PFSK-1 (cell line): ENCODE data around the gene RASSF7.

Experiments
- FOXP2 ChIP-seq: optimal IDR thresholded peaks from 2 replicates; pipeline ENCODE3; 2011; ENCODE audit warnings: borderline replicate concordance, control low read depth, inconsistent platforms; ENCODE audit not compliant: insufficient read depth; ENCODE audit errors: extremely low read length, extremely low read depth
- POLR2AphosphoS5 ChIP-seq: IDR thresholded peaks from 2 replicates; pipeline ENCODE4 v1.6.1; 2012; ENCODE audit warnings: low read depth, mild to moderate bottlenecking, control low read depth, low read length, moderate library complexity
- SIN3A ChIP-seq: IDR thresholded peaks from 2 replicates; pipeline ENCODE4 v1.6.1; 2012; ENCODE audit warnings: mild to moderate bottlenecking, low read length, moderate library complexity, borderline replicate concordance; ENCODE audit not compliant: insufficient read depth
- TAF1 ChIP-seq: IDR thresholded peaks from 2 replicates; pipeline ENCODE4 v1.6.1; 2012; ENCODE audit warnings: low read length, control low read depth, borderline replicate concordance; ENCODE audit not compliant: insufficient read depth
- TF ChIP-seq, protein P1 (sequence below), 2 experiments: IDR thresholded peaks; 2 replicates each; pipeline versions ENCODE4 v1.6.1 to v1.8.0; 2011 to 2012; ENCODE audit warnings: low read depth in 2 of 2, low read length in 2 of 2, control low read depth in 1 of 2, inconsistent platforms in 1 of 2, mild to moderate bottlenecking in 1 of 2, moderate library complexity in 1 of 2; ENCODE audit not compliant: insufficient read depth in 1 of 2

The RASSF7 gene

DNA sequence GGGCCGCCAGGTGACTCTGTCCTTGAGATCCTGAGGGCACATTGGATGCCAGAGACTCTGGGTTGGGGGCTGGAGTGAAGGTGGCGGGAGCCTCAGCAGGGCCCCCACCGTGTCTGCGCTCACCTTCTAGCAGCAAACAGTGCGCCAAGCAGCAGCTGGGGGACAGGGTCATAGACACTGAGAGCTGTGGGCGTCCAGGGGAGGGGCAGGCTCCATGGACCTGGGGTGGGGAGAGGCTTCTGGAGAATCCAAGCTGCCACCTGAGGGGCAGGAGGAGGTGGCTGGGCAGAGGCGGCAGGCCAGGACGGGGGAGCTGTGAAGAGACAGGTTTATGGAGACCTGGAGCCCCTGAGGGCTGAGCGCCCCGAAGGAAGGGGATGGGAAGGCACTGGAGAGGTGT, 23.5 kb downstream of the RASSF7 start:
- TF ChIP-seq, protein P1, sequence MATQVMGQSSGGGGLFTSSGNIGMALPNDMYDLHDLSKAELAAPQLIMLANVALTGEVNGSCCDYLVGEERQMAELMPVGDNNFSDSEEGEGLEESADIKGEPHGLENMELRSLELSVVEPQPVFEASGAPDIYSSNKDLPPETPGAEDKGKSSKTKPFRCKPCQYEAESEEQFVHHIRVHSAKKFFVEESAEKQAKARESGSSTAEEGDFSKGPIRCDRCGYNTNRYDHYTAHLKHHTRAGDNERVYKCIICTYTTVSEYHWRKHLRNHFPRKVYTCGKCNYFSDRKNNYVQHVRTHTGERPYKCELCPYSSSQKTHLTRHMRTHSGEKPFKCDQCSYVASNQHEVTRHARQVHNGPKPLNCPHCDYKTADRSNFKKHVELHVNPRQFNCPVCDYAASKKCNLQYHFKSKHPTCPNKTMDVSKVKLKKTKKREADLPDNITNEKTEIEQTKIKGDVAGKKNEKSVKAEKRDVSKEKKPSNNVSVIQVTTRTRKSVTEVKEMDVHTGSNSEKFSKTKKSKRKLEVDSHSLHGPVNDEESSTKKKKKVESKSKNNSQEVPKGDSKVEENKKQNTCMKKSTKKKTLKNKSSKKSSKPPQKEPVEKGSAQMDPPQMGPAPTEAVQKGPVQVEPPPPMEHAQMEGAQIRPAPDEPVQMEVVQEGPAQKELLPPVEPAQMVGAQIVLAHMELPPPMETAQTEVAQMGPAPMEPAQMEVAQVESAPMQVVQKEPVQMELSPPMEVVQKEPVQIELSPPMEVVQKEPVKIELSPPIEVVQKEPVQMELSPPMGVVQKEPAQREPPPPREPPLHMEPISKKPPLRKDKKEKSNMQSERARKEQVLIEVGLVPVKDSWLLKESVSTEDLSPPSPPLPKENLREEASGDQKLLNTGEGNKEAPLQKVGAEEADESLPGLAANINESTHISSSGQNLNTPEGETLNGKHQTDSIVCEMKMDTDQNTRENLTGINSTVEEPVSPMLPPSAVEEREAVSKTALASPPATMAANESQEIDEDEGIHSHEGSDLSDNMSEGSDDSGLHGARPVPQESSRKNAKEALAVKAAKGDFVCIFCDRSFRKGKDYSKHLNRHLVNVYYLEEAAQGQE (IDR thresholded peaks at IDR 0.05; ENCODE audit: insufficient read depth in 1 of 2, low read depth in 2 of 2, low read length in 2 of 2): no peak
- TF ChIP-seq SIN3A: no peak

DNA sequence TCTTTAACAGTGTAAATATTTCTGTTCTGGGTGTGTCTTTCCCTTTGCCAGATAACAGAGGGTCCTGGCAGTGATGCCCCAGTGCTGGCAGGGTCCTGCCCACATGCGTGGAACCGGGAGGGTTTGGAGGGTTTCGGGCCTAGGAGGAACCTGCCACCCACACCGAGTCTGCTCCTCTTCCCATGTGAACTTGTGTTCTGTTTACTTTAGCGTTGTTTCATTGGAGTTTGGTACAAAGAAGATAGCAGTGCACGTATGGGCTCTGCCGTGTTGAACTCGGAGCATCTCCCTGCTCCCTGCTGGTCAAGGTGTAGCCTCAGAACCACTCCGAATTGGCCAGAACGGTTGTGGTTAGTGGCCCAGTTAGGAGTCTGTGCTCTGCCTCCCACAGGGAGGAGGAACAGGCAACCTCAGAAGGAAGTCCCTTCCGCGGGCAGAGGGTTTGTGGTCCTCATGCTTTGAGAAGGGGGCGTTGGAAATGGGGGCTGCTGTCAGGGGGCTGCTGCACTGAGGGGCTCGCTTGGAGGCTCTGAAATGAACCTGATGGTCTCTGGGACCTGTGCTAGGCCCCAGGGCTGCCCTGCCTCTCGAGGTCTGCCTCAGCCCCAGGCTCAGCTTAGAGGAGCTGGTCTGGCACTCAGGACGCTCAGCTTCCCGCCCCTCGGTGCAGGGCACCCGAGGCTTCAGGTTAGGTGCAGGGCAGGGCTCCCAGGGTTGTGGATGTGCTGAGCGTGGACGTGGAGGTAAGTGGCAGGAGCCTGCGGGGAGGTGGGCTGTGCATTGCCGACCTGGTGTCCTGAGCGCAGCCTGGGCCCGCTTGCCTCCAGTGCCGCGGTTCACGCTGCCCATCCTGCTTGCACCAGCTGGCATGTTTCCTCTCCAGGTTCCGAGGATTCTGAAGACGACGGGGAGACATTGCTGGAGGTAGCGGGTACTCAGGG, 25.9 kb downstream of the RASSF7 start:
- TF ChIP-seq, protein P1 (IDR thresholded peaks at IDR 0.05; ENCODE audit: insufficient read depth in 1 of 2, low read depth in 2 of 2, low read length in 2 of 2): no peak
- TF ChIP-seq SIN3A (no peak), POLR2AphosphoS5 (no peak), FOXP2 (no peak), TAF1 (no peak)

DNA sequence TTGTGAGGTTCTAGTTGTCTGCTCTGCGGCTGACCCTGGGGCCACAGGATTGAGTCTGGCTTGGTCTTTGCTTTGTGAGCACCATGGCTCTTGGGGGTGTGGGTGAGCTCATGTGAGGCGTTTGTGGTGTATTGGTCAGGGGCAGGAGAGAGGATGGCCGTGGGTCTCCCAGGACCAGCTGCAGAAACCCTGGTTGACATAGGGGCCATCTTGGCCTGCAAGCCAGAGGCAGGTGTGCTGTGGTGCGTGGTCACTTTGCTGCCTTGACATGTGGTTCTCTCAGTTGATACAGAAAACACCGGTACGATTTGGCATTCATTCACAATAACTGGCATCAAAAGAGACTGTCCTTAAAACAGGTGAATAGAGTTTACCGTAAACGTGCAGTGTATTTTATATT, 26.8 kb downstream of the RASSF7 start:
- TF ChIP-seq, protein P1 (IDR thresholded peaks at IDR 0.05; ENCODE audit: insufficient read depth in 1 of 2, low read depth in 2 of 2, low read length in 2 of 2): no peak
- TF ChIP-seq SIN3A: no peak
- TF ChIP-seq TAF1: no peak
- no peak for TF ChIP-seq FOXP2
- no peak for TF ChIP-seq POLR2AphosphoS5

DNA sequence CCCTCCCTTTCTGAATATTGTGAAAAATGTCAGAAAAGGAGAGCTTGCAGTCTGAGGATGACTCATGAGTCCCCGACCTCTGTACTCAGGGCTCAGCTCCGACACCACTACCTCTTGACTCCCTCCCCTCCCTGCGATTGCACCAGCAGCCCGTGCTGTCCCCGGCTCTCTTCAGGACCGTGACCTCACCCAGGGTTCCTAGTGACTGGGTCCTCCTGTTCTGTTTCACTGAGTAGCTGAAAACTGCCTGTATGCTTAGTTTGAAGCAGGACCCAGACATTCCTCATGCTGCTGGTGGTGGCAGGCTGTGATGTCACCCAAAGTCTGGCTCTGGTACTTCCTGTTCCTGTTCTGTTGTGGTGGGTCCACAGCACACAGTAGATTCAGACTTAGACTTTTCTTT, 27.2 kb downstream of the RASSF7 start:
- TF ChIP-seq POLR2AphosphoS5 (no peak), FOXP2 (no peak), SIN3A (no peak), TAF1 (no peak)
- TF ChIP-seq, protein P1 (IDR thresholded peaks at IDR 0.05; ENCODE audit: insufficient read depth in 1 of 2, low read depth in 2 of 2, low read length in 2 of 2): no peak

DNA sequence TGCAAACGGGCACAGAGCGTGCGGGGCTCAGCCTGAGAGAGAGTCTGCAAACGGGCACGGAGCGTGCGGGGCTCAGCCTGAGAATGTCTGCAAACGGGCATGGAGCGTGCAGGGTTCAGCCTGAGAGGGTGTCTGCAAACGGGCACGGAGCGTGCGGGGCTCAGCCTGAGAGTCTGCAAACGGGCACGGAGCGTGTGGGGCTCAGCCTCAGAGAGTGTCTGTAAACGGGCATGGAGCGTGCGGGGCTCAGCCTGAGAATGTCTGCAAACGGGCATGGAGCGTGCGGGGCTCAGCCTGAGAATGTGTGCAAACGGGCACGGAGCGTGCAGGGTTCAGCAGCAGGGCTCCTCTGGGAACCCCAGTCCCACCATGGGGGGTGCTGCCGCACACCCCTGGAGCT, 29.0 kb downstream of the RASSF7 start:
- TF ChIP-seq FOXP2: no peak
